Type B pancreatic cell (in vitro differentiated cells): Measurements from ENCODE around the gene SRRM1. TPM values are rescaled to one million over a fixed set of nuclear protein-coding genes. Genes with fewer than 3 reads are reported as not detected.
"Not testable (repeated sequence)": the region's sequence is repeated elsewhere in the genome, so short reads cannot be mapped to it uniquely, and the experiment has no call there.

Experiments
- DNase-seq: peaks from one replicate; pipeline ENCODE4 v3.0.0; 2021; ENCODE audit warnings: mixed read lengths; ENCODE audit not compliant: unreplicated experiment; ENCODE audit errors: extremely low spot score
- H3K27ac Mint-ChIP-seq: 2 replicates; pipeline ENCODE4 v1.8.0; 2021; ENCODE audit warnings: mild to moderate bottlenecking, mixed read lengths
- H3K27me3 Mint-ChIP-seq: 2 replicates; pipeline ENCODE4 v1.8.0; 2021; ENCODE audit warnings: mixed read lengths
- H3K36me3 Mint-ChIP-seq: 2 replicates; pipeline ENCODE4 v1.8.0; 2021; ENCODE audit warnings: mixed read lengths
- H3K4me1 Mint-ChIP-seq: one replicate; pipeline ENCODE4 v1.8.0; 2021; ENCODE audit warnings: mixed read lengths; ENCODE audit not compliant: unreplicated experiment
- H3K4me3 Mint-ChIP-seq: 2 replicates; pipeline ENCODE4 v1.8.0; 2021; ENCODE audit warnings: mild to moderate bottlenecking, mixed read lengths
- H3K9me3 Mint-ChIP-seq: 2 replicates; pipeline ENCODE4 v1.8.0; 2021; ENCODE audit warnings: mixed read lengths
- CTCF ChIP-seq: fragments of 200-600 bp; sonication (generic); conservative IDR thresholded peaks from 2 replicates; pipeline ENCODE4 v1.5.0; 2021; ENCODE audit warnings: antibody characterized with exemption, mild to moderate bottlenecking
- total RNA-seq: library from RNA; stranded (reverse); gene quantifications from 2 replicates; pipeline ENCODE4 v1.2.1, GENCODE V29; 2021; ENCODE audit warnings: low replicate concordance

SRRM1 gene
- total RNA-seq, 1 donor from 2014 or later = 168 TPM

- Mint-ChIP-seq H3K36me3 (no peaks in the 10 kb centered on the region), H3K4me1 (peaks cover 25% of the 10 kb centered on the region), H3K27ac (peak overlapping the region; percentile 66), H3K4me3 (peak overlapping the region; percentile 69), H3K27me3 (no peaks in the 10 kb centered on the region), H3K9me3 (no peaks in the 10 kb centered on the region)
- no peak for DNase-seq
- TF ChIP-seq CTCF = no peak
These were observed 61.5 kb downstream of the SRRM1 start for GRCh38 chr1:24704411-24705259.

- H3K4me3 Mint-ChIP-seq = peak overlapping the region; percentile 69
- peak overlapping the region; percentile 66 for H3K27ac Mint-ChIP-seq
- TF ChIP-seq CTCF = no peak
- peaks cover 25% of the 10 kb centered on the region for H3K4me1 Mint-ChIP-seq
- no peaks in the 10 kb centered on the region for H3K36me3 Mint-ChIP-seq
- no peaks in the 10 kb centered on the region for H3K9me3 Mint-ChIP-seq
- DNase-seq = peak; percentile 82
- no peaks in the 10 kb centered on the region for H3K27me3 Mint-ChIP-seq
These were observed 62.4 kb downstream of the SRRM1 start for GRCh38 chr1:24705260-24706073.

GRCh38 chr1:24706074-24706389, 62.9 kb downstream of the SRRM1 start:
- peak overlapping the region; percentile 69 for H3K4me3 Mint-ChIP-seq
- peak overlapping the region; percentile 66 for H3K27ac Mint-ChIP-seq

GRCh38 chr1:24707687-24708086, 64.6 kb downstream of the SRRM1 start:
- Mint-ChIP-seq H3K27ac (no peak overlapping the region), H3K9me3 (no peaks in the 10 kb centered on the region), H3K36me3 (no peaks in the 10 kb centered on the region), H3K4me3 (no peak overlapping the region), H3K27me3 (no peaks in the 10 kb centered on the region), H3K4me1 (peaks cover 24% of the 10 kb centered on the region)
- DNase-seq = no peak
- TF ChIP-seq CTCF = no peak

More at GRCh38 chr1:24706074-24706389, 62.9 kb downstream of the SRRM1 start:
- H3K27me3 Mint-ChIP-seq, H3K9me3 Mint-ChIP-seq, H3K36me3 Mint-ChIP-seq, DNase-seq: not testable (repeated sequence)
- H3K4me1 Mint-ChIP-seq = peaks cover 25% of the 10 kb centered on the region

GRCh38 chr1:24708938-24709337, 65.8 kb downstream of the SRRM1 start:
- Mint-ChIP-seq H3K36me3 (no peaks in the 10 kb centered on the region), H3K27me3 (no peaks in the 10 kb centered on the region), H3K27ac (no peak overlapping the region), H3K9me3 (no peaks in the 10 kb centered on the region), H3K4me1 (peaks cover 19% of the 10 kb centered on the region), H3K4me3 (no peak overlapping the region)
- TF ChIP-seq CTCF = no peak
- DNase-seq = no peak
